NCI-H187 (cell line): ENCODE data around the gene RGR.
A peak's percentile ranks its signal among the peaks of the same experiment; 100 is the strongest.
"Not testable (repeated sequence)": the region's sequence is repeated elsewhere in the genome, so short reads cannot be mapped to it uniquely, and the experiment has no call there.

ENCODE experiments used
- DNase-seq, 2 experiments: peaks; one replicate each; lab custom pipeline; 2025; lab: John Stamatoyannopoulos, UW

RGR gene

DNA sequence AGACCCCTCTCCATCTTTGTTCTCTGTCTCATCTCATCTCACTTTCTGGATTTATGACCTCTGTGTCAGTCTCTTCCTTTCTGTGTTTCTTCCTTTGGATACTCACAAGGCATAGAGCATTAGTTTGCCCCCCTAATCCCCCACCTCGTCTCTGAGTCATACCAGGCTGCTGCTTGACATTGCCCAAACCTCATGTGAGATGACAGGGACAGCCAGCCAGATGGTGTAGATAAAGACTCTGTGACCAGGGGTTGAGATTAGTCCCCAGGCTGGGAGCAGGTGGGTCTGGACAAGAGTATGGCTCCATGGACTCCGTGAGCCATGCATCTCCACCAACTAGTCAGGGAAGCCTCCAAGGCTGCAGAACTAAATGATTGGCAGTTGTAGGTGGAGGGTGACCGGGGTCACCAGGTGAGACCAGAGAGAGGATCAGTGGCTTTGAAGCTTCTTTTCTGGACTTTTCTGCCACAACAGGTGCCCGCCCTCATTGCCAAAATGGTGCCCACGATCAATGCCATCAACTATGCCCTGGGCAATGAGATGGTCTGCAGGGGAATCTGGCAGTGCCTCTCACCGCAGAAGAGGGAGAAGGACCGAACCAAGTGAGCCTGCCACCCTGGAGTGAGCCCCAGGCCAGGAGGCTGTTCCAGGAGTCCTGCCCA lies 13.3 kb downstream of the RGR start:
- no peak for DNase-seq

DNA sequence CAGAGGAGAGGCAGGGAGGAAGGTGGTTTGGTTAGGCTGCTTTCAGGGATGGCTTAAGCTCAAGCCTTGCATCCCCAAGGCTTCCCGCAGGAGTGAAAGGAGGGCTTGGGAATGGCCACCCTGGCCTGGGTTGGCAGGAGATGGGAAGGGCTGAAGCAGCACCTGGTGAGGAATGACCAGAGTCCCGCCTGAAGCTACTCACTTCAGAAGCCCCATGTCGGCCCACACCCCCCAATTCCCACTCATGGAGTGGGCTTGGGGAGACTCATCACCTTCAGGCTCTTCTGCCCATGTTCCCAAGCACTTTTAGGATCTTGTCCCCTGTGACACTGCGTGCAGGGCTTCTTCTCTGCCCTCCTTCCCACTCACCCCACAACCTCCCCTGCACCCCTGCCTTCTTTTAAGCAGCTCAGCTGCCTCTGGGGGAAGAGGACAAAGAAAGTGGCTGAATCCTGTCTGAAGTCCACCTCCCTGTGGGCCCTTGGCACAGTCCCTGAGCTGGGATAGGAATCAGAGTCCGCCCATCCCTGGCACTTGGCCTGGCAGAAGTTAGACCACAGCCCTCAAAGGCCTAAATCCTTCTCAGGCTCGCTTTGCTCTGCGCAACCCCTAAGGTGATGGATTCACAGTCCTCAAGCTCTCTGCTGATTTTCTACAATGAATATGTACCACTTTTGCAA lies 16.5 kb downstream of the RGR start:
- no peak for DNase-seq

DNA sequence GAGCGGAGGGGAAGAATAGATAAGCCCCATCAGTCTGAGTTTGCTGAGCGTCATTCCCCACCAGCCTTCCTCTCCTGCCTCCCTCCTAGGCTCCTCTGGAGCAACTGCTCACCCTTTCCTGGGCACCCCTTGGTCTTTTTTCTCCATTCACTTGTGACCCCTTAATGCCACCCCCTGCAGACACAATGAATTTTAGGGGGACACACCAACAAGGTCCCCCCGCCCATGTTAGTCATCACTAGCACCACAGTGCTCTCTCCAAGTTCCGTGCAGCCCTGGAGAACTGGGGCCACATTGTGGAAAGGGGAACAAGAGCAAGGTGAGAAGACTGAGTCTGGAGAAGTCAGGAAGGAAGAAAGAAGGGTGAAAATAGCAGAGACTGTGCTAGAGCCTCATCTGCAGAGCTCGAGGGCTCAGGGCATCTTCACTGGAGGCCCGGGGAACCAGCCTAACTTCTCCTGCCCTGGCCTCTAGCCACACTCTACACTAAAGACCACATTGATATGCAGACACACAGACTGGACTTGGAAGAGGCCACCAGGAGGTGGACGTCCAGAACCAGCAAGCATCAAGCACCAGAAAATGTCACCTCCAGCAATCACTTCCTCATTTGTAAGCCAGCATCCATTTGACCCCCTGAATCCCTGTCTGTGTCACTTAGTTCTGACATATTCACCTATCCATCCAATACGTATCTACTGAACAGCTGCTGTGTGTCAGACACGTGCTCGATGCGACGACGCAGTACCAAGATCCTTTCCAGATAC lies 17.5 kb downstream of the RGR start:
- DNase-seq, result no peak

DNA sequence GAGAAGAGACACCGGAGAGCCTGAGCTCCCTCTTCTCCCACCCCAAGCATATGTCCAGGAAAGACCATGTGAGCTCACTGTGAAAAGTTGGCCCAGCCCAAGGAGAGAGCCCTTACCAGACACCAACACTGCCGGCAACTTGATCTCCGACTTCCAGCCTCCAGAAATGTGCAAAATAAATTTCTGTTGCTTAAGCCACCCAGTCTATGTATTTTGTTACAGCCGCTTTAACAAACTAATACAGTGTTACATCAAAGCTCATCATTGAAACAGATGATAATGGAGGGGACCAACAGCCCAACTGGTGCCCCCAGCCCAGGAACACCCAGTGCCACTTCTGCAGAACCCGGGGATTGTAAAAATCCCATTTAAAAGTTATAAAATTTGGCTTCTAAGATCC lies 18.9 kb downstream of the RGR start:
- DNase-seq, result no peak

DNA sequence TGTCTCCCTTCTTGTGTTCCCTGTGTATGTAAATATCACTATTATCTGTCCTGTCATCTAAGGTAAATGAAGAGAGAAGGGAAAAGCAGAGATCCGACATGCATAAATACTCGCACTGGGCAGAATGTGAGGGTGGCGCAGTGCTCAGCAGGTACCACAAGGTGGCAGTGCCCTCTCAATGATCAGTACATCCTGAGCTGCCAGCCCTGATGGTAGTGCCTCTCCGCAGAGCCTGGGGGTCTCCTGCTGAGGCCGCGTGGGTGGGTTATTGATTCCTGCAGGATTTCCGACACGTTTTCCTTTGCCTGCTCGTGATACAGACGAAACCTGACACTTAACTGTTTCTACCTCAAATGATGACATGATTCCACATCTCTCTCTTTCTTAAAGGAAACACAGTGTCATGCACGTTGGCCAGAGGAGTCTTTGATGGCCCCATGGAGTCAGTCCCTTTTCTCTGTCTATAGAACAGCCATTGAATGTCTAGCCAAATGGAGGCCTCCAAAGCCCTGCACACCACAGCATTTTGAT lies 19.8 kb downstream of the RGR start:
- peak in 1 of 2 experiments; percentile 9 for DNase-seq

DNA sequence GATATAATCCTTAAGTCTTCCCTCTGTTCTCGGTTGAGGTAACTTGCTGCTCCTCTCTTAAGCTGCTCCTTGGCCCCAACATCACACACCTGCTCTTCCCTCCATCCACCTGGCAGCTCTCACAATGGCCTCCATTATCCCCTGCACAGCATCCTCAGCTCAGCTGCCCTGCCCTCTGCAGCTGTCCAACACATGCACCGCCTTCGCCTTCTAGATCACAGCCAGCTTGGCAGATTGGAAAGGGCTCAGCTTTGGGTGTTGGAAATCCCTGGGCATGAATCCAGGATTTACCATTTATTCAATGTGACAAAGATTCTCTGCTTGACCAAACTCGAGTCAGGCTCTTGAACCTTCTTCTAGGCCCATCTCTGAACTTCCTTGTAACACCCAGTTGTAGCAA lies 20.6 kb downstream of the RGR start:
- DNase-seq, result no peak

DNA sequence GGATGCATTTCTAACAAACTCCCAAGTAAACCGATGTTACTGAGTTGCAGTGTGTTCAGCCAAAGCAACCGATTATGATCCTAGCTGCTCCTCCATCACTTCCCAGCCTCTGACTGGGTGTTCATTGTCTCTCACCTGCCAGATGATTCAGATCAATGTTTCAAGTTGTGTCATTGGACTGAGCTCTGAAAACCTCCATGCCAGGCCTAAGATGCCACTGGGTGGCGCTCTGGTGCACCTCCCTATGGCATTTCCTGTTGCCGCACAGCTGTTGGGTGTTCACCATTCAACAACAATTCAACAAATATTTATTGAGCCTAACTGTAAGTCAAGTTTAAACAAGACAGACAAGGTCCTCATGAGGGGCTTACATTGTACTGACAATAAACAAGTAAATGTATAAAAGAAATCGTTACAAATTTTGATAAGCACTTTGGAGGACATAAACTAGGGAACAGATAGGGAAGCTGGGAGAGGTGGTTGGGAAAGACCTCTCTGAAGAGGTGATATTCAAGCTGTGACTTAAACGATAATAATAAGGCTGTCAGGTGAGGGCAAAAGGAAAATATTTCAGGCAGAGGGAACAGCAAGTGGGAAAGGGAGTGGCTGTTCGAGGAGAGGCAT lies 22.8 kb downstream of the RGR start:
- no peak for DNase-seq

DNA sequence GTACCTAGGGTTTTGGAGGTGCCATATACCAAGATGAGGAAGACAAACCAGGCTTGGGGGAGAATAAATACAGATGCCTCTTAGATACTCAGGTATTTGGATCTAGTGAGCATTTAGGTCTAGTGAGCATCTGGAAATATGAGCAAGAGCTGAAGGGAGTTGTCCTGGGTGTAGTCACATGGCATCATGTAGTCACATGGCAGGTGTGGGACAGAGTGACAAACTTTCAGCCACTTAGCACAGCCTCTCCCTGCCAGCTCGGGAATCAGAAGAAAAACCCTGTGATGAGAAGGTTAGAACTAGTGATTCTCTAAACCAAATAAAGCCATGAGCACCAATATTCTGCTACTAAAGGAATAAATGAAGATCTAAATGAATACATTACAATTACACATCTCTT lies 24.3 kb downstream of the RGR start:
- no peak for DNase-seq

DNA sequence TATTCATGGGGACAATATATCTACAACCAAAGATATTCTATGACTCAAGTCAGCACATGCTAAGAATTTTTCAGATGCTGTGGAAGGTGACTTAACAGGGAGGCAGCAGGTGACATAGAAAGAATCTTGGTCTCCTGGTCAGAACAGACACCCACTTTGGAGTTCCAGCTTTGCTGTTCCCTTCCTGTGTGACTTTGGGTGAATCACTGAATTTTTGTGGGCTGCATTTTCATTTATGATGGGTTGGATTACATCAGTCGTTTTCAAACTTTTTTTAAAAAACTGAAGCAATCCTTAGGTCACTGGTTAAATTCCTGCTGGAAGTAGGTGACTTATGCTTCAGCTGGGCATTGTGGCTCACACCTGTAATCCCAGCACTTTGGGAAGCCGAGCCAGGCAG lies 24.9 kb downstream of the RGR start:
- DNase-seq, result no peak

DNA sequence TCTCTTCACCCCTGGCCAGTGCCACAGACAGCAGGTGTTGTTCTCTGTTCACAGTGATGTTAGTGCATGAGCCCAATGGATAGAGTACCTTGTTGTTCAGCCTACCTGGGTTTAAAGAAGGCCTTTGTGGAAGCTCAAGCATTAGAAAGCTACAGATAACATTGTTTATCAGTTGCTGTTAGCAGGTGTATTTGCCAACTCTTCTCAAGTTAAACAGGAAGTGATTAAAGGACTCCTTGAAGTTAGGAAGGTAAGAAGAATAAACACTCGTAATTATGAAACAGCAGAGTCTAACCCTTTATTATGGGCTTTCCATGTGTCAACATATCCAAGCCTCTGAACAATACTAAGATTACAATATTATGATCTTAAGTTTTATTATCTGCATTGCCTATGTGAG lies 25.9 kb downstream of the RGR start:
- DNase-seq, result no peak

DNA sequence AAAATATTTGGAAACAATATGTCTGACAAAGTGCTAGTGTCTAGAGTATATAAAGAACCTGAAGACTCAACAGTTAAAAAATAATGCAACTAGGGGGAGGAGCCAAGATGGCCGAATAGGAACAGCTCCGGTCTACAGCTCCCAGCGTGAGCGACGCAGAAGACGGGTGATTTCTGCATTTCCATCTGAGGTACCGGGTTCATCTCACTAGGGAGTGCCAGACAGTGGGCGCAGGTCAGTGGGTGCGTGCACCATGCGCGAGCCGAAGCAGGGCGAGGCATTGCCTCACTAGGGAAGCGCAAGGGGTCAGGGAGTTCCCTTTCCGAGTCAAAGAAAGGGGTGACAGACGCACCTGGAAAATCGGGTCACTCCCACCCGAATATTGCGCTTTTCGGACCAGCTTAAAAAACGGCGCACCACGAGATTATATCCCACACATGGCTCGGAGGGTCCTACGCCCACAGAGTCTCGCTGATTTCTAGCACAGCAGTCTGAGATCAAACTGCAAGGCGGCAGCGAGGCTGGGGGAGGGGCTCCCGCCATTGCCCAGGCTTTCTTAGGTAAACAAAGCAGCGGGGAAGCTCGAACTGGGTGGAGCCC lies 35.1 kb downstream of the RGR start:
- not testable (repeated sequence) for DNase-seq

DNA sequence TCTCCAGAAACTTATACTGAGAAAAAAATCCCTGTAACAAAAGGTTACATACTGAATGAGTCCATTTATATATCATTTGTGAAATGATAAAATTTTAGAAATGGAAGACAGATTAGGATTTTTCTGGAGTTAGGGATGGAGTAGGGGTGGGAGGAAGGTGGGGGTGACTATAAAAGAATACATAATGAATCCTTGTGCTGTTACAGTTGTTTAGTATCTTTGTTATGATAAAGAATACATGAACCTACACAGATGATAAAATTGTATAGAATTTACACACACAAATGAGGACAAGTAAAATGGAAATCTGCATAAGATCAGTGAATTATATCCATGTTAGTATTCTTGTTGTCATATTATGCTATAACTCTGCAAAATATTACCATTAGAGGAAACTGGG lies 41.8 kb downstream of the RGR start:
- DNase-seq, result no peak

DNA sequence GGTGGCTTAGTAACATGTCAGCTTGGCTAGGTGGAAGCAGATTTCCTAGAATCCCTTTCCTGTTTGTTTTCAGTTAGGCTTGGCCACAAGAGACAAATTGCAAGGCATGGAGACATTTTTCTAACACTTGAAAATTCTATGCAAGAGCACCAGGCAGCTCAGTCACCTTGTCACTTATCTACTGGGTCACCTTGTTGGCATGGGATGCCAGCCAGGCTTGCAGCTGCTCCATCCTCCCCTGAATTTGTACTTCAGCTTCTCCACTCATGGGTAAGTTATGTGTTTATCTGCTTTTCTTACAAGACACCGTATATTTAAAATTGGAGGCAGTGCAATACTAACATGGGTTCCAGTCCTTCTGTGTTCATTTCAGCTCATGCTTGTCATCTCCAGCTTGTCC lies 43.3 kb downstream of the RGR start:
- no peak for DNase-seq

DNA sequence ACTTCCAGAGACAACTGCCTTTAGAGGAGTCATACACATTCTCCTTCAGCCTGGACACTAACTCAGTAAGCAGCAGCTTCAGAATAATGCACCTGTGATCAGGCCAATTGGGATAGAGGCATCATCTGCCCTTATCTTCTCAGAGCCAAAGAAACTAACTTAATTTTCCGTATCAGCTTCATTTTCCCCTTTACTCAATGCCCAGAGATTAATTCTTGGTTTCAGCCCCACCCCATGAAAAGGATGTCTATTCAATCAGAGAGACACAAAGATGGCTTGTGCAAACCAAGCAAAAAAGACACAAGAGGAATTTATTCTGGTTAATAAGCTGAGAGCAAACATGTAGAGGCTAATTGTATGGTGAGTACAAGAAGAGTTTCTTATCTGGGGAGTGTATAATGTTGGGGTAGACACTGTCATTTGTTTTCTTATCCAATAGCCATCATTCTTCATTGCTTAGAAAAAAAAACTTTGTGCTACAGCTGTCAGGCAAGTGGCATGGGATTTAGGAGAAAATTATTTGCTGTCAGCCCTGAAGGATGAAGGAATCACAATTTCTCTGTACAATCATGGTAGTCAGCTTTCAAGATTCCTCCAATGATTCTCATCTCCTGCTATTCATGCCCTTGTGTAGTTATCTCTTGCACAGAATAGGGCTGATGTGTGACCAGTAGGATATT lies 44.8 kb downstream of the RGR start:
- no peak for DNase-seq

DNA sequence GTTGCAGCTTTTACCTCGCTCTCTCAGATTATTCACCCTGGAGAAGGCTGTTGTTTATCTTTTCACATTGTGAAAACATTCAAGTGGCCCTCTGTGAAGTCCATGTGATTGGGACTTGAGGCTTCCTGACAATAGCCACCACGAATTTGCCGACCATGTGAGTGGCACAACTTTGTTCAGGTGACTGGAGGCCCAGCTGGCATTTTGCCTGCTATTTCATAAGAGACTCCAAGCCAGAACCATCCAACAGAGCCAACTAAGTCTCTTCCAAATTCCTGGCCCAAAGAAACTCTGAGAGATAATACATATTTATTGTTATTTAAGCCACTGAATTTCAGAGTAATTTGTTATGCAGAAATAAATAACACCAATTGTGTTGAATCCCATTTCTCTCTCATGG lies 45.4 kb downstream of the RGR start:
- DNase-seq, result no peak

DNA sequence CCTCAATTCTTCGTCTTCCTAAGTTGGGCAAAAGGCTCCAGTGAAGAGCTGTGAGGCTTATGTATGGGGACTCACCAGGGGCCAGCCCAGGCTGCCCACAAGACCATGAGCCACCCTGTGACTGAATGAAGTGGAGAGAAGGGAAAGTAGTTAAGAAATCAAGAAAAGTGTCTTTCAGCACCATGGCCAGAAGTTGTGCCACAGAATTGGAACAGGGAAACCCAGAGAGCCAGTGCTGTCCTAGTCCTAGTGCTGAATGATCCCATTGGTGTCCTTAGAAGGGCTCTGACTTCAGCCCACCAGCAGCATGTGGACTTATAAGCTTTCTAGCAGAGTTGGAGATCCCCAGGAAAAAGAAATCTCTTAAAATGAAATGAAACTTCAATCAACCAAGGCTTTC lies 46.5 kb downstream of the RGR start:
- DNase-seq, result no peak

DNA sequence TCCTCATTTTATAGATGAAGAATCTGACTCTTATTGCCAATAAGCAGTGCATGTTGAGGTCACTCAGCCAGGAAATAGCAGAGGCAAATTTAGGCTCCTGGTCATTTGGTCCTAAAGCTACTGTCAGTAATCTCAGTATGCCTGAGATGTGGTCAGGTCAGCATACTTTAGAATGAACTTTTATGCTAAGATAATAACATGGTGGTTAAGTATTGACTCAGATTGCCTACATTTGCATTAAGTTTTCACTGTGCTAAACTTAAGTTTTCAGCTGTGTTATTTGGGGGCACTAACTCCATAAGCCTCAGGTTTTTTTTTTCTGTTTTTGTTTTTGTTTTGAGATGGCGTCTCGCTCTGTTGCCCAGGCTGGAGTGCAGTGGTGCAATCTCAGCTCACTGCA lies 47.6 kb downstream of the RGR start:
- DNase-seq, result no peak

DNA sequence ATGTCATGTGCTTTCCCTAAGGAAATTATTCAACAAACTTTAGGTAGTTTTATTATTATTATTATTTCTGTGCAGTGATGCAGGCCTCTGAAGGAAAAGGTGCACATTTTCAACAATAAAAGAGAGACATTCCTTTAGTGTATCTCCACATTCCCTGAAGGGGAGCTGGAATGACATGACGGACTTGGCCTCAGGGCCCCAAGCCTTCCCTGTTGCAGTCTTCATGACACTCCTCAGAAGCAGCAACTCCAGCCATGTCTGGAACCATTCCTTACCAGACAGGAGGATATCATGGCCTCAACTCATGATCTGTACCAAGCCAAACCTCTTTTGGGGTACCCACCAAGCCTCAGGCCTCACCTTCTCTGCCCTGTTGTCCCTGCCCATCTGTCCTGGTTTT lies 48.3 kb downstream of the RGR start:
- no peak for DNase-seq

DNA sequence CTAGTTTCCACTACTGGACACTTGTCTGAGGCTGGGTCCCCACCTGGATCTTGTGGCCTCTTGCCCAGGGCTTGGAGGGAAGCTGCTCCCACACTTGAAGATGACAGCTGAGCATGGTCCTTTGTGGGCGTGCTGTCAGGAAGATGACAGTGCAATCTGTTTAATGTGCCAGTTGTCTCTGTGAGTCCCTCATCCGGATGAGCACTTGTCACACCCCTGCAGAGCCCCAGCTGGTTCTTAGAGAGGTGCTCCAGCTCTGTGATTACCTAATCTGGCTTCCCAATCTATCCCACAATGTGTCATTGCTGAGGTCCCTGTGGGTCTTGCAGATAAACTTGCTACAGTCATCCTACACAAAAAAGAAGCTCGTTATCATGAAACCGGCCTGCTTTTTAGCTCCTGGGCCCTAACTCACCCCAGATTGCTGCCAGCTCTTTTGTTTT lies 48.7 kb downstream of the RGR start:
- DNase-seq, result no peak

DNA sequence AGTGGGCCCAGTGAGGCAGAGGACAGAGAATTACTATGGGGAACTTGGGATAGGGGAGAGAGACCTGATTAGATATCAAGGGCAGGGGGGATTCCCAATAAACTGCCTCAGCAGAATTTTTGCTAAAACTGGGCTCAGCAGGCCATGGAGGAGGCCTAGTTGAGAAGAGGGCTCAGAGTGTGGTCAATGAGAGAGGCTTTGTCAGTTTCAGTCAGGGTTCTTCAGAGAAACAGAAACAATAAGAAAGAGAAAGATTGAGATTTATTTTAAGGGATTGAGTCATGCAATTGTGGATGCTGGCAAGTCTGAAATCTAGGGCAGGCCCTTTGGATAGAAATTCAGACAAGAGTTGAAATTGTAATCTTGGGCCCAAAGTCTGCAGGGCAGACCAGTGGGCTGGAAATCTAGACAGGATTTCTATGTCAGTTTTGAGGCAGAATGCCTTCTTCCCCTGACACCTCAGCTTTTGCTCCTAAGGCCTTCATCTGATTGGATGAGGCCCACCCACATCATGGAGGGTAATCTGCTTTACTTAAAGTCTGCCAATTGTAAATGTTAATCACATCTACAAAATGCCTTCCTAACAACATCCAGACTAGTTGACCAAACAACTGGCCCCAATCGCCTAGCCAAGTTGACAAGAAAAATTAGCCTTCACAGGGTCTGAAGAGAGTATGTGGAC lies 50.1 kb downstream of the RGR start:
- no peak for DNase-seq
